ENCODE data around the gene RNF151. TPM values are rescaled to one million over a fixed set of nuclear protein-coding genes. Genes with fewer than 3 reads are reported as not detected.
"Not testable (repeated sequence)": the region's sequence is repeated elsewhere in the genome, so short reads cannot be mapped to it uniquely, and the experiment has no call there.

The RNF151 gene
- total and polyA plus RNA-seq, 10 donors, result 0.16 to 0.26 (median 0.17) TPM; not detected in 7

DNA sequence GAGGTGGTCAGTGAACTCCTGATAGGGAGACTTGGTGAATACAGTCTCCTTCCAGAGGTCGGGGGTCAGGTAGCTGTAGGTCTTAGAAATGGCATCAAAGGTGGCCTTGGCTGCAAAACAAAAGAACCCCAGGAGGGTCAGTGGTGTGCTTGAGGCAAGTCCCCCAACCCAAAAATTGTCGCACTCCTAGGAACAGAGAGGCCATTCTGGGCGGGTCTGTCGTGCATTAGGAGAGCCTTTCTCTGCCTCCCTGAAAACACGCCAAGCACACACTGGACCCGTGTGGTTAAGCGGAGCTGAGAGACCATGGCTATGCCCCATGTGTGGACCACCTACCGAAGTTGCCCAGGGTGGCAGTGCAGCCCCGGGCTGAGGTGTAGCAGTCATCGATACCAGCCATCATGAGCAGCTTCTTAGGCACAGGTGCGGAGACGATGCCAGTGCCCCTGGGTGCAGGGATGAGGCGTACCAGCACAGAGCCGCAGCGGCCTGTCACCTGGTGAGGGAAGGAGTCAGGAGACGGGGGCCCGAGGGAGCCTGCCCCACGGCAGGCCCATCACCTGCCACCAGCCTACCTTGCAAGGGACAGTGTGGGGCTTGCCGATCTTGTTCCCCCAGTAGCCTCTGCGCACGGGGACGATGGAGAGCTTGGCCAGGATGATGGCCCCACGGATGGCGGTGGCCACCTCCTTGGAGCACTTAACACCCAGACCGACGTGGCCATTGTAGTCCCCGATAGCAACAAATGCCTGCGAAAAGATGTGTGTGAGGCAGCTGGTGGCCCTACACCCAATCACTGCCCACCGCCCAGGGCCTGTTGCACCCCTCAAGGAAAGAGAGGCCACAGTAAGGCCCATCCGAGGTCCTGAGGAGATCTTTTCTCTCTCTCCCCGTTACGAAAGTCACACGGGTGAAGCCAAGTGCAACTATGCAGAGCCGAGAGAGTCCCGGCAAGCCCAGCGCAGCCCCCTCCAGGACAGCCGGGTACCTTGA, 4.2 kb upstream of the RNF151 start:
- intact Hi-C loops (cut with DNase I; ENCODE audit: low total_unique reads); H3K9me3 ChIP-seq; H3K27me3 ChIP-seq (replicated peaks in 1 of 7); DNase-seq: not testable (repeated sequence)
- peaks cover 28 to 79% (median 67%) of the 10 kb centered on the region in 6 donors for H3K4me1 ChIP-seq
- peak overlapping the region in 4 of 8 donors; percentile 74 to 94 (median 89) for H3K4me3 ChIP-seq
- peak in 2 of 3 donors; percentile 47 to 75 for TF ChIP-seq POLR2AphosphoS5 (IDR thresholded peaks at IDR 0.05)
- H3K27ac ChIP-seq, result peak overlapping the region in 4 of 8 donors; percentile 98 to 99 (median 99)
- 72 to 87% (median 82%) methylated on average over 17 to 37 of the region's 37 CpGs for WGBS, 5 donors
- H3K36me3 ChIP-seq, result peaks cover 0 to 40% (median 26%) of the 10 kb centered on the region in 6 donors

- TF ChIP-seq POLR2A (IDR thresholded peaks at IDR 0.05), result no peak
- TF ChIP-seq POLR2AphosphoS5 (IDR thresholded peaks at IDR 0.05), result peak in 1 of 3 donors; percentile 14
- TF ChIP-seq CTCF (IDR thresholded peaks at IDR 0.05 in 8 of 11, conservative IDR thresholded peaks at IDR 0.05 in 3 of 11), result peak in 1 of 11 experiments; percentile 27
- no peak for DNase-seq
- H3K4me1 ChIP-seq, result peaks cover 28 to 74% (median 62%) of the 10 kb centered on the region in 6 donors
- peak overlapping the region; percentile 80 to 99 (median 98) for H3K27ac ChIP-seq
- WGBS, 5 donors, result 7 to 12% (median 8%) methylated on average over 29 to 44 of the region's 44 CpGs
- peaks cover 0 to 40% (median 26%) of the 10 kb centered on the region in 6 donors for H3K36me3 ChIP-seq
- H3K27me3 ChIP-seq (replicated peaks in 1 of 7), result no peaks in the 10 kb centered on the region
- no peaks in the 10 kb centered on the region for H3K9me3 ChIP-seq
- intact Hi-C loops (cut with DNase I; ENCODE audit: low total_unique reads), result no loop called here
- peak overlapping the region; percentile 66 to 94 (median 81) for H3K4me3 ChIP-seq
Observed at GRCh38 chr16:1963806-1964505, 2.7 kb upstream of the RNF151 start.

GRCh38 chr16:1964506-1965395, 1.9 kb upstream of the RNF151 start, which contains the start of gene RPS2:
Gene RPS2, minus strand, starts transcription at chr16:1964826. Its CDS starts 201 bp downstream, at chr16:1964625.
- Histone ChIP-seq H3K4me1 (peaks cover 28 to 66% (median 58%) of the 10 kb centered on the region in 6 donors), H3K36me3 (peaks cover 0 to 40% (median 26%) of the 10 kb centered on the region in 6 donors), H3K27me3 (replicated peaks in 1 of 7) (no peaks in the 10 kb centered on the region), H3K4me3 (peak within 1 kb of the TSS; percentile 66 to 94 (median 81)), H3K9me3 (no peaks in the 10 kb centered on the region), H3K27ac (peak within 1 kb of the TSS; percentile 80 to 99 (median 98))
- 0 to 1% (median 0%) methylated on average over 42 to 97 of the region's 97 CpGs for WGBS, 5 donors
- peak; percentile 99 for DNase-seq
- TF ChIP-seq POLR2AphosphoS5 (IDR thresholded peaks at IDR 0.05) (peak; percentile 99 to 100 (median 100)), POLR2A (IDR thresholded peaks at IDR 0.05) (peak; percentile 85 to 92 (median 91)), CTCF (IDR thresholded peaks at IDR 0.05 in 8 of 11, conservative IDR thresholded peaks at IDR 0.05 in 3 of 11) (peak in 6 of 11 experiments; percentile 5 to 54 (median 38))
- intact Hi-C loops (cut with DNase I; ENCODE audit: low total_unique reads), result no loop called here

All from spleen (tissue), 11 donors.